ENCODE data around the gene ZFYVE9. TPM values are rescaled to one million over a fixed set of nuclear protein-coding genes. Genes with fewer than 3 reads are reported as not detected.

Gene ZFYVE9
- total RNA-seq, 6 experiments from 2014 or later, result 15.4 to 18.9 (median 17.4) TPM

DNA sequence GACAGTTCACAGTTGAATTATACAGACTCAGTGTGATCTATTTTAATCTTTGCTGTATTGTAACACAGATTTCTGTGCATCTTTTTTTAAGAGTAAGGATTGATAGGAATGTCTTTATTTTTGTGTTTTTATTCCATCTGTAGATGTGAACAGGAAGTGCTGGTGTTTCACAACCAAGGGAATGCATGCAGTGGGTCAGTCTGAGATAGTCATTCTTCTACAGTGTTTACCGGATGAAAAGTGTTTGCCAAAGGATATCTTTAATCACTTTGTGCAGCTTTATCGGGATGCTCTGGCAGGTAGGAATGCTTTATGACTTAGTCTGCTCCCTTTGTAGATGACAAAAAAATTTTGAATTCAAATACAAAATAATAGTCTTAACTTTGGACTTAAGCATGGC lies 139.6 kb downstream of the ZFYVE9 start:
- Mint-ChIP-seq H3K27me3 (ENCODE audit: insufficient read depth) (peaks cover 1% of the 10 kb centered on the region; the same call in 1 of the 2 replicates), H3K4me1 (ENCODE audit: low read depth) (peaks cover 9% of the 10 kb centered on the region), H3K9me3 (no peaks in the 10 kb centered on the region), H3K4me3 (no peak overlapping the region), H3K27ac (peak overlapping the region; percentile 15; the same call in 1 of the 2 replicates), H3K36me3 (ENCODE audit: low read depth) (peaks cover 4% of the 10 kb centered on the region; the same call in 1 of the 2 replicates)
- DNase-seq, result peak; percentile 8
- TF ChIP-seq, protein P1, sequence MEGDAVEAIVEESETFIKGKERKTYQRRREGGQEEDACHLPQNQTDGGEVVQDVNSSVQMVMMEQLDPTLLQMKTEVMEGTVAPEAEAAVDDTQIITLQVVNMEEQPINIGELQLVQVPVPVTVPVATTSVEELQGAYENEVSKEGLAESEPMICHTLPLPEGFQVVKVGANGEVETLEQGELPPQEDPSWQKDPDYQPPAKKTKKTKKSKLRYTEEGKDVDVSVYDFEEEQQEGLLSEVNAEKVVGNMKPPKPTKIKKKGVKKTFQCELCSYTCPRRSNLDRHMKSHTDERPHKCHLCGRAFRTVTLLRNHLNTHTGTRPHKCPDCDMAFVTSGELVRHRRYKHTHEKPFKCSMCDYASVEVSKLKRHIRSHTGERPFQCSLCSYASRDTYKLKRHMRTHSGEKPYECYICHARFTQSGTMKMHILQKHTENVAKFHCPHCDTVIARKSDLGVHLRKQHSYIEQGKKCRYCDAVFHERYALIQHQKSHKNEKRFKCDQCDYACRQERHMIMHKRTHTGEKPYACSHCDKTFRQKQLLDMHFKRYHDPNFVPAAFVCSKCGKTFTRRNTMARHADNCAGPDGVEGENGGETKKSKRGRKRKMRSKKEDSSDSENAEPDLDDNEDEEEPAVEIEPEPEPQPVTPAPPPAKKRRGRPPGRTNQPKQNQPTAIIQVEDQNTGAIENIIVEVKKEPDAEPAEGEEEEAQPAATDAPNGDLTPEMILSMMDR (IDR thresholded peaks at IDR 0.05), result no peak

- peak; percentile 40 for DNase-seq
- Mint-ChIP-seq H3K36me3 (ENCODE audit: low read depth) (peaks cover 4% of the 10 kb centered on the region; the same call in 1 of the 2 replicates), H3K4me3 (no peak overlapping the region), H3K9me3 (no peaks in the 10 kb centered on the region), H3K27ac (peak overlapping the region; percentile 52; the same call in 1 of the 2 replicates), H3K27me3 (ENCODE audit: insufficient read depth) (no peaks in the 10 kb centered on the region), H3K4me1 (ENCODE audit: low read depth) (peaks cover 8% of the 10 kb centered on the region)
- TF ChIP-seq, protein P1 (IDR thresholded peaks at IDR 0.05), result no peak
These were observed 146.4 kb downstream of the ZFYVE9 start for GRCh38 chr1:52288286-52288685.

DNA sequence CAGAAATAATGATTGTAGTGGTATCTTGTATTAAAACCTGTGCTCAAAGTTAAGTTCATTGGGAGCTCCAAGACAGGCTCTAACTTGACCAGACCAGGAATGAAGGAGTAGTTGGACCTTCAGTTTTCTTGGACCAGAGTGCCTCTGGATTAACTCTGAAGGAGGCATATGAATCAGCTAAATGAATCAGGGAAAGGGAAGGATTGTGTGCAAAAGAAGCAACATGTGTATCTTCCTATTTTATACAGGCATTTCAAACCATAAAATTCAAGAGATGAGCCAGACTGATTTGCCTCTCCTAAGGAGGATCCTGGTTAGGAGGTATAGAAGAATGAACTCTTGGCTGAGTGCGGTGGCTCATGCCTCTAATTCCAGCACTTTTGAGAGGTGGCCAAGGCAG lies 152.7 kb downstream of the ZFYVE9 start:
- Mint-ChIP-seq H3K36me3 (ENCODE audit: low read depth) (peaks cover 6% of the 10 kb centered on the region; the same call in 1 of the 2 replicates), H3K4me3 (no peak overlapping the region), H3K9me3 (no peaks in the 10 kb centered on the region), H3K27me3 (ENCODE audit: insufficient read depth) (no peaks in the 10 kb centered on the region), H3K27ac (peak overlapping the region; percentile 48), H3K4me1 (ENCODE audit: low read depth) (peaks cover 22% of the 10 kb centered on the region)
- DNase-seq, result peak; percentile 45
- TF ChIP-seq, protein P1 (IDR thresholded peaks at IDR 0.05), result no peak

- Mint-ChIP-seq H3K36me3 (ENCODE audit: low read depth) (peaks cover 6% of the 10 kb centered on the region; the same call in 1 of the 2 replicates), H3K9me3 (no peaks in the 10 kb centered on the region)
- TF ChIP-seq, protein P1 (IDR thresholded peaks at IDR 0.05), result peak; percentile 88
These were observed 154.5 kb downstream of the ZFYVE9 start for GRCh38 chr1:52296345-52296744.

DNA sequence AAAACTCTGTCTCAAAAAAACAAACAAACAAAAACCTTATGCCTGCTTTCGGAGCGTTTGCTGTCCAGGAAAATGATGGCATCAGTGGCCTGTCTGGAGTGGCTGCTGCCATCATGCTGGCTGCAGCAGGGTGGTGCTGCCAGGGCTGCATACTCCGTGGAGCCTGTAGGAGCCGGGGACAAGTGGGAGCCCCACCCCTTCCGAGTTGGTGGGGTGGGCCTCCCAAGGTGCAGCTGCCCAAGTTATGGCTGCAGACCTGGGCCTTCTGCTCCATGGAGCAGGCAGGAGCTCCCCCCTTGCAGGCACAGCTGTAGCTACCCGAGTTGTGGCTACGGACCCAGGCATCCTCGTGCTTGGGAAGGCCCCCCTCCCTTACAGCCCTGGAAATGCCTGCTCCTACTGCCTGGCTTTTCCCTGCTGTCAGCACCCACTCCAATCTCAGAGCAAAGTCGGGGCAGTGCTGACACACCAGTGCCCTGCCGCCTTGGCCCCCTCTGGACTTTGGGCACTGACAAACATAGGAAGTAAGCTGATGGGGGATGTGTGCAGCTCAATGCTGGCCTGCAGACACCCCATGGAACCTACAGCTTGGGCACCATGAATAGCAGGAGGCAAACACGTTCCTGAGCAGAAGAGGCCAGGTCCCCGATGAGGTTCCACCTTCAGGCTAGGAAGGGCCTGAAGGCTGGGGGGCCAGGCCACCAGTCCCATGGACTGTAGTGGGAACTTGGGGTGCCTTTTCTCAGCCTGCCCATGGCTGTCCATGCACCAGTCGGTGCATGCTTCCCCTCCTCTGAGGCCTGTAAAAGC lies 163.7 kb downstream of the ZFYVE9 start:
- H3K27ac Mint-ChIP-seq, result no peak overlapping the region
- peaks cover 9% of the 10 kb centered on the region for H3K4me1 Mint-ChIP-seq (ENCODE audit: low read depth)
- H3K36me3 Mint-ChIP-seq (ENCODE audit: low read depth), result peaks cover 13% of the 10 kb centered on the region; the same call in 1 of the 2 replicates
- H3K4me3 Mint-ChIP-seq, result no peak overlapping the region
- peaks cover 2% of the 10 kb centered on the region; the same call in 1 of the 2 replicates for H3K27me3 Mint-ChIP-seq (ENCODE audit: insufficient read depth)
- DNase-seq, result no peak
- H3K9me3 Mint-ChIP-seq, result no peaks in the 10 kb centered on the region
- TF ChIP-seq, protein P1 (IDR thresholded peaks at IDR 0.05), result no peak

More at GRCh38 chr1:52296345-52296744, 154.5 kb downstream of the ZFYVE9 start:
- DNase-seq, result peak; percentile 65
- peaks cover 2% of the 10 kb centered on the region for H3K27me3 Mint-ChIP-seq (ENCODE audit: insufficient read depth)
- no peak overlapping the region for H3K27ac Mint-ChIP-seq
- peaks cover 22% of the 10 kb centered on the region for H3K4me1 Mint-ChIP-seq (ENCODE audit: low read depth)
- H3K4me3 Mint-ChIP-seq, result no peak overlapping the region
